ENCODE results near the gene FUOM. TPM values are rescaled to one million over a fixed set of nuclear protein-coding genes. Genes with fewer than 3 reads are reported as not detected.

Gene FUOM
- total RNA-seq, 1 donor from 2014 or later: 20.4 TPM

DNA sequence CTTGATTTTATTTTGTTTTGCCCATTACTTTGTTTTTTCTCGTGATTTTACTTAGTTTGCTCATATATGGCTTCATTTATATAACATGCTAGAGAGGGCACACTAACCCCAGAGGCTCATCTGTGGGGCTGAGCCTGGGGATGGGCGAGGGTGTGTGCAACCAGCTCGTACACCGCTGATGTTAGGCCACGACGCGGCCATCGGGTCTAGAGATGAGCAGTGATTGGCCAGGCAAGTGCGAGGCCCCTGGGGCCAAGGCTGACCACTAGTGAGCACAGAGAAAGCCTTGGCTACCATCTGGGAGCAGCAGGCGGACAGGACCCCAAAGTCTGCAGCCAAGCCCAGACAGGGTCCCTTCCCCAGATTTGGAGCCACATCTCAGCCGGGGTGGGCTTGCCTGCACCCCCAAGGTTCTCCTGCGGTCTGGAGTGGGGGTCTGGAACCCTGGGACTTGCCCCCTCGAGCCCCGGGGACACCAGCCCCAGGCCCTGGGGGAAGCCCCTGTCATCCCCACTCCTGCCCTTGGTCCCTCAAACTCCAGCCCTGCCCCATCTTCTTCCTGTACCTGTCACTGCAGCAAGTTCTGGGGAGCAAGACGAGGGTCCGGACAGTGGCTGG, 3.7 kb downstream of the FUOM start:
- no peak for DNase-seq (ENCODE audit: extremely low spot score, unreplicated experiment)
- peaks cover 2% of the 10 kb centered on the region for H3K27me3 Mint-ChIP-seq
- H3K27ac Mint-ChIP-seq: no peak overlapping the region
- no peaks in the 10 kb centered on the region for H3K36me3 Mint-ChIP-seq
- H3K4me1 Mint-ChIP-seq (ENCODE audit: unreplicated experiment): no peaks in the 10 kb centered on the region
- TF ChIP-seq, protein P1, sequence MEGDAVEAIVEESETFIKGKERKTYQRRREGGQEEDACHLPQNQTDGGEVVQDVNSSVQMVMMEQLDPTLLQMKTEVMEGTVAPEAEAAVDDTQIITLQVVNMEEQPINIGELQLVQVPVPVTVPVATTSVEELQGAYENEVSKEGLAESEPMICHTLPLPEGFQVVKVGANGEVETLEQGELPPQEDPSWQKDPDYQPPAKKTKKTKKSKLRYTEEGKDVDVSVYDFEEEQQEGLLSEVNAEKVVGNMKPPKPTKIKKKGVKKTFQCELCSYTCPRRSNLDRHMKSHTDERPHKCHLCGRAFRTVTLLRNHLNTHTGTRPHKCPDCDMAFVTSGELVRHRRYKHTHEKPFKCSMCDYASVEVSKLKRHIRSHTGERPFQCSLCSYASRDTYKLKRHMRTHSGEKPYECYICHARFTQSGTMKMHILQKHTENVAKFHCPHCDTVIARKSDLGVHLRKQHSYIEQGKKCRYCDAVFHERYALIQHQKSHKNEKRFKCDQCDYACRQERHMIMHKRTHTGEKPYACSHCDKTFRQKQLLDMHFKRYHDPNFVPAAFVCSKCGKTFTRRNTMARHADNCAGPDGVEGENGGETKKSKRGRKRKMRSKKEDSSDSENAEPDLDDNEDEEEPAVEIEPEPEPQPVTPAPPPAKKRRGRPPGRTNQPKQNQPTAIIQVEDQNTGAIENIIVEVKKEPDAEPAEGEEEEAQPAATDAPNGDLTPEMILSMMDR (conservative IDR thresholded peaks at IDR 0.05): no peak
- no peak overlapping the region for H3K4me3 Mint-ChIP-seq
- no peaks in the 10 kb centered on the region for H3K9me3 Mint-ChIP-seq

DNA sequence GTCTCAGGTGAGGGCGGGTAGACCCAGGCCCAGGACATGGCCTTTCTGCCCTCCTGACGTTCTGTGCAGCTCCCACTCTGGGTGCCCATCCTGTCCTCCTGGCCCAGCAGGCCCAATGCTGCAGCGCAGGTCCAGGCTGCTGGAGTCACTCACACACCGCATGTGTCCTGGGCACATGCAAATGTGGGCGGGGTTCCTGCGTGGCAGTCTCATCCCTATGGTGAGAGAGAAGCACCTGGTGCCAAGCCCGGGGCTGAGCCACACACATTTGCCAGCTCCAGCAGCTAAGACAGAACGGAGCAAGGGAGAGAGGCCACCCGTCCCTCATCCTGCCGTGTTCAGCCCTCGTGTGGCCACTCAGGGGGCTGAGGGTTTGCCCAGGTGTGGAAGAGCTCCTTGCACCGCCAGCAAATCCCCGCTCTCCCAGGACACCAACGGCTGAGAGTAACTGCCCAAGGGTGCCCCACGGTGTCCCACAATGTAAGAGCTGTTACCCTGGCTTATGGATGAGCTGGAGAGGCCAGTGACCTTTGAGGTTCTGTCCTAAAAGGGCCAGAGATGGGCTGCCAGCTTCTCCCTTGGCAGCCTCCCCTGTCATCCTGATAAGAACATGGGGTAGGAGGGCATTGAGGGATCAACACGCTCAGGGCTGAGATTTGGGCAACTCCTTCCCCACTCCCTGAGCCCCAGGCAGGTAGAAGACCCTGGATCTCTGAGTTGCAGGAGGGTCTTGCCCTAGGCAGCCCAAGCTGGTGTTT, 4.4 kb downstream of the FUOM start:
- DNase-seq (ENCODE audit: extremely low spot score, unreplicated experiment): no peak
- no peaks in the 10 kb centered on the region for H3K9me3 Mint-ChIP-seq
- no peak overlapping the region for H3K4me3 Mint-ChIP-seq
- H3K27me3 Mint-ChIP-seq: peaks cover 4% of the 10 kb centered on the region
- H3K36me3 Mint-ChIP-seq: no peaks in the 10 kb centered on the region
- H3K27ac Mint-ChIP-seq: no peak overlapping the region
- H3K4me1 Mint-ChIP-seq (ENCODE audit: unreplicated experiment): no peaks in the 10 kb centered on the region
- TF ChIP-seq, protein P1 (conservative IDR thresholded peaks at IDR 0.05): no peak

DNA sequence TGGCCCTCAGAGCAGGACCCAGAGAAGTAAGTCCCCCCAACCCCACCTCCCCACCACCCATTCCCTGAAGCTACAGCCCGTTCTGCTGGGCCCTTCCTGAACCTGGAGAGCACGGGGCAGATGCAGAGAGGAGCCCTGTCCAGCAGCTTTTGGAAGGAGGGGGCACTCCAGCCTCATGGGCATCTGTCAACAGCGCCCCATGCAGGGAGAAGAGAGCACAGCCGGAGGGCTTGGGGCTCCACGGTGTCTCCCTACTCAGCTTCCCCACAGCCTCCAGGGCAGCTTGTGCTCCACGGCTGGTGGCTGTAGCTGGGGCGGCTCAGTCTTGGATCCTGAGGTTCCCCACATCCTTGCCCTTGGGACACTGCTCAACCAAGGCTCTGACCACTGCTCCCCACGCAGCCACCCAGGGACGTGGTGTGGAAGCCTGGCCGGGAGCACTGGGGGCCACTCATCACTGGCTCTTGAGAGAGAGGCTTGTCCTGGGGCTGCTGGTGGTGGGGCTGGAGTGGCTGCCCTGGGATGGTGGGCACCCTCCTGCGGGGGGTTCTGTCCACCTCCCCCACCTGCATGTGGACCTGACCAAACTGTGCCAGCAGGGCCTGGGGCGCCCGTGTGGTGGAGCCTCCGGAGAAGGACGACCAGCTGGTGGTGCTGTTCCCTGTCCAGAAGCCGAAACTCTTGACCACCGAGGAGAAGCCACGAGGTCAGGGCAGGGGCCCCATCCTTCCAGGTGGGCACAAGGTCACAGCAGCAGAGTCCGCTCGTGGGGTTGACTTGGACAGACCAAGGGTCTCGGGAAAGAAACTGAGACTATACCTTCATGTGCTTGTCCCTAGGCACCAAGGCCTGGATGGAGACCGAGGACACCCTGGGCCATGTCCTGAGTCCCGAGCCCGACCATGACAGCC, 6.2 kb downstream of the FUOM start:
- TF ChIP-seq, protein P1 (conservative IDR thresholded peaks at IDR 0.05): no peak
- H3K4me3 Mint-ChIP-seq: no peak overlapping the region
- H3K9me3 Mint-ChIP-seq: no peaks in the 10 kb centered on the region
- no peak overlapping the region for H3K27ac Mint-ChIP-seq
- no peaks in the 10 kb centered on the region for H3K36me3 Mint-ChIP-seq
- no peak for DNase-seq (ENCODE audit: extremely low spot score, unreplicated experiment)
- H3K4me1 Mint-ChIP-seq (ENCODE audit: unreplicated experiment): no peaks in the 10 kb centered on the region
- H3K27me3 Mint-ChIP-seq: peaks cover 4% of the 10 kb centered on the region

DNA sequence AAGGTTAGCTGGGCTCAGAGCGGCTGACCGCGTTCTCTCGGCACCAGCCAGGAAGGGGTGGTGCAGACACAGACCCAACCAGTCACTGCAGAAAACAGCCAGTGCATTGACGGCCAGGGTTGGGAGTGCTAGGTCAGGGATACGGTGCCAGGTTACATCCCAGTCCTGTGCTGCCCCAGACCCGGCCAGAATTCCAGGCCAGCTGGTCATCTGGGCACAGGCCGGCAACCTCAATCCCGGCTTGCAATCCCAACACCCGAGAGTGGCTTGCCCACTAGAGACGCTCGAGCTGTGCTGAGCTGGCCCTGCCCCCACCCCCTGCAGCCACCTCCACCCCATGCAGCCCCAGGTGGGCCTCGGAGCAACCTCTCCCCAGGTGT, 6.9 kb downstream of the FUOM start:
- peaks cover 4% of the 10 kb centered on the region for H3K27me3 Mint-ChIP-seq
- H3K27ac Mint-ChIP-seq: no peak overlapping the region
- H3K9me3 Mint-ChIP-seq: no peaks in the 10 kb centered on the region
- H3K36me3 Mint-ChIP-seq: no peaks in the 10 kb centered on the region
- H3K4me1 Mint-ChIP-seq (ENCODE audit: unreplicated experiment): no peaks in the 10 kb centered on the region
- no peak for DNase-seq (ENCODE audit: extremely low spot score, unreplicated experiment)
- H3K4me3 Mint-ChIP-seq: no peak overlapping the region
- TF ChIP-seq, protein P1 (conservative IDR thresholded peaks at IDR 0.05): no peak

DNA sequence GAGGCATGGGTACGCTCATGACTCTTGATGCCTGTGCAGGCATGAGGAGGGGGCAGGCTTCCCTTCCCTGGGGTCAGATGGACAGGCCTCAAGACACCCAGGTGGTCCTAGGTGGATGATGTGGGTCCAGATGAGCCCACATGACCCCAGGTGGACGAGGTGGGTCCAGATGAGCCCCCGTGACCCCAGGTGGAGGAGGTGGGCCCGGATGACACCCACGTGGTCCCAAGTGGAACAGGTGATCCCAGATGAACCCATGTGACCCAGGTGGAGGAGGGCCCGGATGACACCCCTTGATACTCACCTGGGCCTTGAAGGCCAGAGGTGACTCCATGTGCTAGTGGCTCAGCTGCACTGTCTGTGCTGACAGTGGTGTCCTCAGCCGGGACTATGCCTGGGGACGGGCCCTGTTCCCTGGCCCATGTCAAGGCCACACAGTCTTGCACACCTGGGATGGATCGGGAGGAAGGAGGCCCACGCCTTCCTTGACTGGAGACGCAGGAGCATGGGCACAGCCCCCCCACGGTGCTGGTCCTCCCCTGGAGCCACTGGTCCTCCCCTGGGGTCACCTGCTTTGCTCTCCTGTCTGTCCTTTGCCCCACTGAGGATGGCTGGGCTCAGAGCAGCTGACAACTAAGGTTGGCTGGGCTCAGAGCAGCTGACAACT, 7.4 kb downstream of the FUOM start:
- Mint-ChIP-seq H3K36me3 (no peaks in the 10 kb centered on the region), H3K9me3 (no peaks in the 10 kb centered on the region), H3K27ac (no peak overlapping the region), H3K4me1 (ENCODE audit: unreplicated experiment) (no peaks in the 10 kb centered on the region), H3K27me3 (peaks cover 9% of the 10 kb centered on the region), H3K4me3 (no peak overlapping the region)
- TF ChIP-seq, protein P1 (conservative IDR thresholded peaks at IDR 0.05): no peak
- DNase-seq (ENCODE audit: extremely low spot score, unreplicated experiment): no peak

Data from type B pancreatic cell (in vitro differentiated cells).